ENCODE measurements around the gene ADAMTS12. TPM values are rescaled to one million over a fixed set of nuclear protein-coding genes. Genes with fewer than 3 reads are reported as not detected.

Gene ADAMTS12
- total RNA-seq, 2 experiments from 2014 or later = not detected

GRCh38 chr5:33892620-33893137 lies 889 bp upstream of the ADAMTS12 start:
- Histone ChIP-seq H3K27ac (ENCODE audit: low read depth, low read length, poor library complexity, severe bottlenecking) (no peak overlapping the region), H3K9me2 (ENCODE audit: insufficient read depth, low read length) (no peaks in the 10 kb centered on the region), H3K4me3 (ENCODE audit: low read depth, low read length, poor library complexity, severe bottlenecking) (no peak overlapping the region), H3K79me2 (ENCODE audit: insufficient read depth, low read depth, low read length) (no peaks in the 10 kb centered on the region), H3K36me3 (ENCODE audit: insufficient read depth, low read length) (no peaks in the 10 kb centered on the region), H3K9me3 (ENCODE audit: low read length) (no peaks in the 10 kb centered on the region), H3K4me2 (ENCODE audit: low read length) (no peak overlapping the region), H3K4me1 (ENCODE audit: insufficient read depth, low read length, poor library complexity, severe bottlenecking) (no peaks in the 10 kb centered on the region), H4K20me1 (ENCODE audit: insufficient read depth, low read length) (no peaks in the 10 kb centered on the region), H2AFZ (ENCODE audit: low read length) (no peak overlapping the region)
- intact Hi-C loops (cut with micrococcal nuclease; ENCODE audit: unreplicated experiment) = no loop called here
- no TSS peak for BruUV-seq (replicated peaks)
- DNase-seq (ENCODE audit: low spot score) = no peak
- ChIA-PET CTCF (ENCODE audit: unreplicated experiment) (no interaction called here), POLR2A (interaction anchor here (0.7 kb wide), 1 partner anchor 15 kb away, joined by 7 read pairs; no protein-coding TSS in a partner anchor)
- TF ChIP-seq EZH2phosphoT487 (IDR thresholded peaks at IDR 0.05; ENCODE audit: borderline replicate concordance, low read depth, low read length) = no peak
- no peak for TF ChIP-seq CTCF (conservative IDR thresholded peaks at IDR 0.05; ENCODE audit: low read length)

GRCh38 chr5:33891446-33891787 lies 373 bp downstream of the ADAMTS12 start:
- no peaks in the 10 kb centered on the region for H3K9me3 ChIP-seq (ENCODE audit: low read length)
- H3K79me2 ChIP-seq (ENCODE audit: insufficient read depth, low read depth, low read length) = no peaks in the 10 kb centered on the region
- no peak overlapping the region for H2AFZ ChIP-seq (ENCODE audit: low read length)
- TF ChIP-seq CTCF (conservative IDR thresholded peaks at IDR 0.05; ENCODE audit: low read length) = no peak
- no peaks in the 10 kb centered on the region for H4K20me1 ChIP-seq (ENCODE audit: insufficient read depth, low read length)
- H3K9me2 ChIP-seq (ENCODE audit: insufficient read depth, low read length) = no peaks in the 10 kb centered on the region
- no TSS peak for BruUV-seq (replicated peaks)
- ChIA-PET POLR2A (no interaction called here), CTCF (ENCODE audit: unreplicated experiment) (no interaction called here)
- H3K4me1 ChIP-seq (ENCODE audit: insufficient read depth, low read length, poor library complexity, severe bottlenecking) = no peaks in the 10 kb centered on the region
- H3K4me2 ChIP-seq (ENCODE audit: low read length) = no peak overlapping the region
- intact Hi-C loops (cut with micrococcal nuclease; ENCODE audit: unreplicated experiment) = no loop called here
- no peak overlapping the region for H3K27ac ChIP-seq (ENCODE audit: low read depth, low read length, poor library complexity, severe bottlenecking)
- H3K36me3 ChIP-seq (ENCODE audit: insufficient read depth, low read length) = no peaks in the 10 kb centered on the region
- H3K4me3 ChIP-seq (ENCODE audit: low read depth, low read length, poor library complexity, severe bottlenecking) = no peak overlapping the region
- no peak for DNase-seq (ENCODE audit: low spot score)

- no peaks in the 10 kb centered on the region for H4K20me1 ChIP-seq (ENCODE audit: insufficient read depth, low read length)
- TF ChIP-seq EZH2phosphoT487 (IDR thresholded peaks at IDR 0.05; ENCODE audit: borderline replicate concordance, low read depth, low read length) (no peak), CTCF (conservative IDR thresholded peaks at IDR 0.05; ENCODE audit: low read length) (no peak)
- ChIA-PET POLR2A (no interaction called here), CTCF (ENCODE audit: unreplicated experiment) (no interaction called here)
- H3K9me2 ChIP-seq (ENCODE audit: insufficient read depth, low read length) = no peaks in the 10 kb centered on the region
- no TSS peak for BruUV-seq (replicated peaks)
- H3K79me2 ChIP-seq (ENCODE audit: insufficient read depth, low read depth, low read length) = no peaks in the 10 kb centered on the region
- no peak overlapping the region for H3K4me2 ChIP-seq (ENCODE audit: low read length)
- no peaks in the 10 kb centered on the region for H3K9me3 ChIP-seq (ENCODE audit: low read length)
- DNase-seq (ENCODE audit: low spot score) = no peak
- intact Hi-C loops (cut with micrococcal nuclease; ENCODE audit: unreplicated experiment) = no loop called here
- no peaks in the 10 kb centered on the region for H3K4me1 ChIP-seq (ENCODE audit: insufficient read depth, low read length, poor library complexity, severe bottlenecking)
- H3K36me3 ChIP-seq (ENCODE audit: insufficient read depth, low read length) = no peaks in the 10 kb centered on the region
- H2AFZ ChIP-seq (ENCODE audit: low read length) = no peak overlapping the region
- H3K27ac ChIP-seq (ENCODE audit: low read depth, low read length, poor library complexity, severe bottlenecking) = no peak overlapping the region
- H3K4me3 ChIP-seq (ENCODE audit: low read depth, low read length, poor library complexity, severe bottlenecking) = no peak overlapping the region
Measured at GRCh38 chr5:33890131-33891032, 1.4 kb downstream of the ADAMTS12 start.

All from OCI-LY7 (cell line).